Measurements from ENCODE around the gene AOPEP. TPM values are rescaled to one million over a fixed set of nuclear protein-coding genes. Genes with fewer than 3 reads are reported as not detected.

Gene AOPEP
- total and polyA plus RNA-seq, 11 donors = 105 to 310 (median 185) TPM

DNA sequence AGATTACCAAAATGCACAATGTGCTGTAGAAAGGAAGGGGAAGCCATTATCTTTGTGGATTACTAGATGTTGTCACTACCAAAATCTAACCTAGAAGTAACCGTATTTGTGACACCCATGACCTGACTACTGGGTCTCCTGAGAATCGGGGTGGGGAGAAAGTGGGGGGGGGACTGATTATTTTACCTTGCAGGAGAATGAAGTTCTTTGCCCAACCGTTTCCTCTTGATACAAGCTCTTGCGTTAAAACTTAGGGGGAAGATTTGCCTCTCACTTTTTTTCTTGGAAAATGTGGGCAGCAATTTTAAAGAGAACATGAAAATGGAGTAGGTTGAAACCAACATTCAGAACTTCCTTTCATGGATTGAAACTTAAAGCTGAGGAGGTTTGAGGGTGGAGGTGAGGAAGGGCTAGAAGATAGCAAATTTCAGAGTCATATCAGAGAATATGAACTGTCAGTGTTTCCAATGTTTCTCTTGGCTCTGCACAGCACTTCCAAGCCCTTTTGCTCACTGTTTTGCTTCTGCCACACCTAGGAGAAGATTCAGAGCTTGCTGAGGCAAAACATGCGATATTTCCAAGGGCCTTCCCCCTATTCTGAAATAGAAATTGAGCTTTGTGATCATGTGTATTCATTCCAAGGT lies 280.8 kb downstream of the AOPEP start:
- H3K36me3 ChIP-seq = peaks cover 0 to 43% (median 14%) of the 10 kb centered on the region in 9 donors

DNA sequence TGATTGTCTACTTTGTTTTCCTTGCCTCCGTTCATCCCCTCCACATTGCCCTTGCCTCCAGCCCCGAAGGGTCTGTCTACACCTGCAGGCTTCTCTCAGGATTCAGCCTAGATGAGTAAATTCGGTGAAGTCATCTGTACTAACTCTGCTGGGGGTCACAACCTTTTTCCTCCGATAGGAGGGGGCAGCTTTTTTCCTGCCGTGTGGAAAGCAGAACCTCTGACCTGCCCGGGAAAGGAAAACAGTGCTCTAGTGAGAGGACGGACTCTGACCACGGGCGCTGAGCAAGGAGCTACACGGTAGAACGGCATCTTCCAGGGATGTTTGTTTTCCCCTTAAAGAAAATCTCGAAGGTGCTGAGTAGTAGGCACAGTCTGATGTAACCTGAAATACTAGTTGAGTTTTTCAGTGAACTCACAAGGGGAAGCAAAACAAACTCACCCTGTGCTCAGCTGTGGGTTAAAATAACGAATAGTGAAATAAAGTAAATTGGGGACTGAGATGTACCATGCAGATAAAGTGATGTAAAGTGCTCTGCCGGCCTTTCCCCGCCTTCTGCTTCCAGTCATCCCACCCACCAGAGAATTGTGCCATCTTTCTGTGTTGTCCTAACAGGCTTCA lies 281.8 kb downstream of the AOPEP start:
- DNase-seq = peak in 1 of 5 donors; percentile 40
- H3K4me1 ChIP-seq = peaks cover 0 to 66% (median 32%) of the 10 kb centered on the region in 12 donors
- peak in 1 of 4 donors; percentile 5 for ATAC-seq
- H3K27ac ChIP-seq = peak overlapping the region; percentile 92 to 100 (median 99)
- peak overlapping the region; percentile 5 to 94 (median 81) for H3K4me3 ChIP-seq
- intact Hi-C loops (cut with DNase I) = loop anchor here in 8 of 10 donors (5.0 to 10.0 kb wide), 10 partner anchors 39 to 326 kb away; no protein-coding TSS in a partner anchor
- 16 to 33% (median 20%) methylated on average over 15 of the region's 15 CpGs for WGBS, 4 donors
- peaks cover 0 to 9% (median 0%) of the 10 kb centered on the region in 9 donors for H3K27me3 ChIP-seq
- peaks cover 0 to 45% (median 14%) of the 10 kb centered on the region in 9 donors for H3K36me3 ChIP-seq
- TF ChIP-seq, protein P1, sequence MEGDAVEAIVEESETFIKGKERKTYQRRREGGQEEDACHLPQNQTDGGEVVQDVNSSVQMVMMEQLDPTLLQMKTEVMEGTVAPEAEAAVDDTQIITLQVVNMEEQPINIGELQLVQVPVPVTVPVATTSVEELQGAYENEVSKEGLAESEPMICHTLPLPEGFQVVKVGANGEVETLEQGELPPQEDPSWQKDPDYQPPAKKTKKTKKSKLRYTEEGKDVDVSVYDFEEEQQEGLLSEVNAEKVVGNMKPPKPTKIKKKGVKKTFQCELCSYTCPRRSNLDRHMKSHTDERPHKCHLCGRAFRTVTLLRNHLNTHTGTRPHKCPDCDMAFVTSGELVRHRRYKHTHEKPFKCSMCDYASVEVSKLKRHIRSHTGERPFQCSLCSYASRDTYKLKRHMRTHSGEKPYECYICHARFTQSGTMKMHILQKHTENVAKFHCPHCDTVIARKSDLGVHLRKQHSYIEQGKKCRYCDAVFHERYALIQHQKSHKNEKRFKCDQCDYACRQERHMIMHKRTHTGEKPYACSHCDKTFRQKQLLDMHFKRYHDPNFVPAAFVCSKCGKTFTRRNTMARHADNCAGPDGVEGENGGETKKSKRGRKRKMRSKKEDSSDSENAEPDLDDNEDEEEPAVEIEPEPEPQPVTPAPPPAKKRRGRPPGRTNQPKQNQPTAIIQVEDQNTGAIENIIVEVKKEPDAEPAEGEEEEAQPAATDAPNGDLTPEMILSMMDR (IDR thresholded peaks at IDR 0.05) = no peak
- TF ChIP-seq POLR2A (IDR thresholded peaks at IDR 0.05) = no peak
- no peaks in the 10 kb centered on the region for H3K9me3 ChIP-seq

More for the DNA sequence above, 280.8 kb downstream of the AOPEP start:
- Histone ChIP-seq H3K4me1 (peaks cover 0 to 66% (median 33%) of the 10 kb centered on the region in 12 donors), H3K27ac (peak overlapping the region; percentile 92 to 100 (median 99)), H3K9me3 (no peaks in the 10 kb centered on the region), H3K27me3 (peaks cover 0 to 17% (median 0%) of the 10 kb centered on the region in 9 donors), H3K4me3 (peak overlapping the region; percentile 2 to 94 (median 81))
- TF ChIP-seq POLR2A (IDR thresholded peaks at IDR 0.05) = peak in 1 of 2 donors; percentile 32
- TF ChIP-seq, protein P1 (IDR thresholded peaks at IDR 0.05) = no peak
- DNase-seq (peak in 1 of 5 donors; percentile 34), ATAC-seq (peak; percentile 9 to 42 (median 20))
- WGBS, 4 donors = 9 to 17% (median 14%) methylated on average over 5 of the region's 5 CpGs
- intact Hi-C loops (cut with DNase I) = loop anchor here in 9 of 10 donors (2.0 to 10.0 kb wide), 14 partner anchors 40 to 325 kb away; no protein-coding TSS in a partner anchor

DNA sequence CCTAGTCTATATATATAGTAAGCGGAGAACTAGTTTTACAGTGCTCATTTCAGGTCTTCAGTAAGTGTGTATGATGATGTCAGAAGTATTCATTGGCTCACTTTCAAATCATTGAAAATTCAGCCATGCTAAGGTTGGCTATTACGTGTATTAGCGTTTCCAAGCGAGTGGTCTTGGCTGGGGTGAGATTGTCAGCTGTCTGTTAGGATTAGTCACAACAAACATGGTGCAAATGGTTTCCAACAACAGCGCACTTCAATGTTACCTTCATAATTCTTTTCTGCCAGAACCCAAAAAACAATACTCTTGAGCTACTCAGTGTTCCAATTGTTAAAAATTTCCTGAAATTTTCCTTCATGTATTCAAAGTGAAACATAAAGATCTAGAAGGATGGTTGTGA lies 283.0 kb downstream of the AOPEP start:
- WGBS, 4 donors = 46 to 63% (median 55%) methylated on average over 5 of the region's 5 CpGs
- peak in 3 of 4 donors; percentile 27 to 48 (median 28) for ATAC-seq
- TF ChIP-seq, protein P1 (IDR thresholded peaks at IDR 0.05) = no peak
- no peak for TF ChIP-seq POLR2A (IDR thresholded peaks at IDR 0.05)
- intact Hi-C loops (cut with DNase I) = loop anchor here in 8 of 10 donors (5.0 to 10.0 kb wide), 10 partner anchors 38 to 327 kb away; no protein-coding TSS in a partner anchor
- Histone ChIP-seq H3K4me1 (peaks cover 0 to 70% (median 30%) of the 10 kb centered on the region in 12 donors), H3K9me3 (no peaks in the 10 kb centered on the region), H3K27me3 (no peaks in the 10 kb centered on the region), H3K4me3 (peak overlapping the region in 8 of 12 donors; percentile 61 to 94 (median 84)), H3K36me3 (peaks cover 0 to 57% (median 14%) of the 10 kb centered on the region in 9 donors), H3K27ac (peak overlapping the region in 11 of 12 donors; percentile 55 to 100 (median 99))
- peak in 1 of 5 donors; percentile 60 for DNase-seq

DNA sequence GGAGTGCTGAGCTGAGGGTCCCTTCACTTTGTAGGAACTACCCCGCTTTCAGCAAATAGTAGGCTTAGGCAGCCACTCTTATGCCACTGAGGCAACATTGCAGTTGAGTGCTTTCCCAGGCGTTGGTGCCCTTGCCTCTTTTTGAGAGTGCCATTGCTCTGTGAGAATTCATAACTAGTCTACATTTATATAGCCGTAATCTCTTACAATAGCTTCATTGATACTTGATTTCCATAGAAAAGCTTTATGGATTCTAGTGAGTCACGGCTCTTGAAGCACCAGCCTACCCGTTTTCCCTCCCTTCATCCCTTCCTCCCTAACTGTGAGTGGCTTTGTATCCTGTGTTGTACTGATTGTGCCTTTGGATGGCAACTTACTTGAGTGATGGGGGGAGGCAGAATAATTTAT lies 283.9 kb downstream of the AOPEP start:
- 57 to 63% (median 61%) methylated on average over 5 of the region's 5 CpGs for WGBS, 4 donors
- TF ChIP-seq POLR2A (IDR thresholded peaks at IDR 0.05) = no peak
- TF ChIP-seq, protein P1 (IDR thresholded peaks at IDR 0.05) = no peak
- peaks cover 0 to 67% (median 23%) of the 10 kb centered on the region in 9 donors for H3K36me3 ChIP-seq

More for the DNA sequence above, 283.9 kb downstream of the AOPEP start:
- peak overlapping the region; percentile 7 to 100 (median 99) for H3K27ac ChIP-seq
- peak overlapping the region in 4 of 12 donors; percentile 13 to 86 (median 84) for H3K4me3 ChIP-seq
- DNase-seq (no peak), ATAC-seq (no peak)
- no peaks in the 10 kb centered on the region for H3K27me3 ChIP-seq
- intact Hi-C loops (cut with DNase I) = loop anchor here in 1 of 10 donors (5.0 kb wide), 1 partner anchor 203 kb away; no protein-coding TSS in a partner anchor
- peaks cover 0 to 80% (median 35%) of the 10 kb centered on the region in 12 donors for H3K4me1 ChIP-seq
- H3K9me3 ChIP-seq = no peaks in the 10 kb centered on the region

Measured in heart left ventricle (tissue), 16 donors.